AG09309 (cell line): ENCODE data around the gene TMC6.
"Not testable (repeated sequence)": the region's sequence is repeated elsewhere in the genome, so short reads cannot be mapped to it uniquely, and the experiment has no call there.

Source experiments
- DNase-seq: peaks from one replicate; pipeline ENCODE4 v3.0.0-alpha.2; 2010; ENCODE audit warnings: low read depth
- H3K4me3 ChIP-seq: 2 replicates; pipeline ENCODE4 v1.5.1; 2011; ENCODE audit warnings: mild to moderate bottlenecking, low read depth, low read length, moderate library complexity; ENCODE audit not compliant: control insufficient read depth
- TF ChIP-seq, protein P1 (sequence below): IDR thresholded peaks from 2 replicates; pipeline ENCODE4 v1.5.1; 2011; ENCODE audit warnings: mild to moderate bottlenecking, low read depth, low read length, inconsistent platforms; ENCODE audit not compliant: insufficient read depth, control insufficient read depth; ENCODE audit errors: missing control alignments

Gene TMC6

GRCh38 chr17:78120537-78120936, 8.0 kb downstream of the TMC6 start:
- TF ChIP-seq, protein P1, sequence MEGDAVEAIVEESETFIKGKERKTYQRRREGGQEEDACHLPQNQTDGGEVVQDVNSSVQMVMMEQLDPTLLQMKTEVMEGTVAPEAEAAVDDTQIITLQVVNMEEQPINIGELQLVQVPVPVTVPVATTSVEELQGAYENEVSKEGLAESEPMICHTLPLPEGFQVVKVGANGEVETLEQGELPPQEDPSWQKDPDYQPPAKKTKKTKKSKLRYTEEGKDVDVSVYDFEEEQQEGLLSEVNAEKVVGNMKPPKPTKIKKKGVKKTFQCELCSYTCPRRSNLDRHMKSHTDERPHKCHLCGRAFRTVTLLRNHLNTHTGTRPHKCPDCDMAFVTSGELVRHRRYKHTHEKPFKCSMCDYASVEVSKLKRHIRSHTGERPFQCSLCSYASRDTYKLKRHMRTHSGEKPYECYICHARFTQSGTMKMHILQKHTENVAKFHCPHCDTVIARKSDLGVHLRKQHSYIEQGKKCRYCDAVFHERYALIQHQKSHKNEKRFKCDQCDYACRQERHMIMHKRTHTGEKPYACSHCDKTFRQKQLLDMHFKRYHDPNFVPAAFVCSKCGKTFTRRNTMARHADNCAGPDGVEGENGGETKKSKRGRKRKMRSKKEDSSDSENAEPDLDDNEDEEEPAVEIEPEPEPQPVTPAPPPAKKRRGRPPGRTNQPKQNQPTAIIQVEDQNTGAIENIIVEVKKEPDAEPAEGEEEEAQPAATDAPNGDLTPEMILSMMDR: no peak

GRCh38 chr17:78118801-78119241, 9.7 kb downstream of the TMC6 start:
- TF ChIP-seq, protein P1: no peak
- no peak for DNase-seq

More at GRCh38 chr17:78120537-78120936, 8.0 kb downstream of the TMC6 start:
- DNase-seq: no peak
- H3K4me3 ChIP-seq: no peak overlapping the region

GRCh38 chr17:78117027-78117981, 11.3 kb downstream of the TMC6 start:
- H3K4me3 ChIP-seq: no peak overlapping the region
- no peak for DNase-seq
- TF ChIP-seq, protein P1: no peak

More at GRCh38 chr17:78118801-78119241, 9.7 kb downstream of the TMC6 start:
- no peak overlapping the region for H3K4me3 ChIP-seq

GRCh38 chr17:78116411-78116810, 12.1 kb downstream of the TMC6 start:
- no peak overlapping the region for H3K4me3 ChIP-seq
- DNase-seq: no peak
- TF ChIP-seq, protein P1: no peak

- H3K4me3 ChIP-seq, DNase-seq: not testable (repeated sequence)
Measured at GRCh38 chr17:78115803-78116202, 12.8 kb downstream of the TMC6 start.

GRCh38 chr17:78114831-78115723, 13.5 kb downstream of the TMC6 start:
- DNase-seq: no peak
- TF ChIP-seq, protein P1: no peak
- H3K4me3 ChIP-seq: no peak overlapping the region
